B cell (primary cell): Measurements from ENCODE around the gene TBC1D4.

Source experiments
- CTCF ChIP-seq: fragments of 200-600 bp; IDR thresholded peaks from one replicate; pipeline ENCODE4 v1.8.0; 2022; ENCODE audit warnings: antibody characterized with exemption, mild to moderate bottlenecking
- EZH2 ChIP-seq: IDR thresholded peaks from 2 replicates; pipeline ENCODE4 v1.6.1; 2012; ENCODE audit warnings: borderline replicate concordance, low read depth, mild to moderate bottlenecking, moderate library complexity, low read length; ENCODE audit not compliant: insufficient read depth, poor library complexity, severe bottlenecking

- no peak for TF ChIP-seq CTCF
- no peak for TF ChIP-seq EZH2
Observed at GRCh38 chr13:75461314-75461713, 20.7 kb downstream of the TBC1D4 start.
